Stimulated activated CD4-positive, alpha-beta T cell treated with anti-CD3 and anti-CD28 coated beads, Interleukin-1b, Interleukin-23, amount 100 ng/mL, for 1 hour (primary cell): ENCODE results near the gene ACADVL.
A peak's percentile ranks its signal among the peaks of the same experiment; 100 is the strongest.
"Not testable (repeated sequence)": the region's sequence is repeated elsewhere in the genome, so short reads cannot be mapped to it uniquely, and the experiment has no call there.

Experiments
- DNase-seq, 2 donors: peaks; one replicate each; pipeline ENCODE4 v3.0.0-alpha.2; 2020; ENCODE audit warnings: low read depth in 2 of 2

ACADVL gene

GRCh38 chr17:7219812-7220592 lies at the start of gene ACADVL, which contains the start of gene DLG4:
TSS of gene ACADVL (plus strand) at chr17:7219938. CDS start at chr17:7219985, 47 bp downstream.
TSS of gene DLG4 (minus strand) at chr17:7219836.
- no peak for DNase-seq

DNA sequence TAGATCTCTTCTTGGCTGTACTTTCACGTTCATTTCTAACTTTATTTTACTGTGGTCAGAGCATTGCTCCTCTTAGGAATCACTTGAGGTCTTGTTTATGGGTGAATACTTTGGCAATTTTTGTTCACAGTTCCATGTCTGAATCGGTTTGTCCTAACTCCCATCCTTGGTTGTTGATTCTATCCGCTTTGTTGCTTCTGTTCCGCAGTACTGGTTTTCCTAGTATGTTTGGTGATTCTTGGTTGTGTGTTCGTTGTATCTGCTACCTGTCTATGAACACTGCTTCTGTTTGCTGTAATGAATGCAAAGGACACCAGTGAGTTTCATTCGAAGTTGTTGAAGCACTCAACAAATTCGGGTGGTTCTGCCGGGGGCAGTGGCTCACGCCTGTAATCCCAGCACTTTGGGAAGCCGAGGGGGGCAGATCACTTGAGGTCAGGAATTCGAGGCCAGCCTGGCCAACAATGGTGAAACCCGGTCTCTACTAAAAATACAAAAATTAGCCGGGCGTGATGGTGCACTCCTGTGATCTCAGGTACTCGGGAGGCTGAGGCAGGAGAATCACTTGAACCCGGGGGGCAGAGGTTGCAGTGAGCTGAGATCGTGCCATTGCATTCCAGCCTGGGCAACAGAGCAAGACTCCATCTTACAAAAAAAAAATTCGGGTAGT lies 47.1 kb upstream of the ACADVL start:
- not testable (repeated sequence) for DNase-seq

DNA sequence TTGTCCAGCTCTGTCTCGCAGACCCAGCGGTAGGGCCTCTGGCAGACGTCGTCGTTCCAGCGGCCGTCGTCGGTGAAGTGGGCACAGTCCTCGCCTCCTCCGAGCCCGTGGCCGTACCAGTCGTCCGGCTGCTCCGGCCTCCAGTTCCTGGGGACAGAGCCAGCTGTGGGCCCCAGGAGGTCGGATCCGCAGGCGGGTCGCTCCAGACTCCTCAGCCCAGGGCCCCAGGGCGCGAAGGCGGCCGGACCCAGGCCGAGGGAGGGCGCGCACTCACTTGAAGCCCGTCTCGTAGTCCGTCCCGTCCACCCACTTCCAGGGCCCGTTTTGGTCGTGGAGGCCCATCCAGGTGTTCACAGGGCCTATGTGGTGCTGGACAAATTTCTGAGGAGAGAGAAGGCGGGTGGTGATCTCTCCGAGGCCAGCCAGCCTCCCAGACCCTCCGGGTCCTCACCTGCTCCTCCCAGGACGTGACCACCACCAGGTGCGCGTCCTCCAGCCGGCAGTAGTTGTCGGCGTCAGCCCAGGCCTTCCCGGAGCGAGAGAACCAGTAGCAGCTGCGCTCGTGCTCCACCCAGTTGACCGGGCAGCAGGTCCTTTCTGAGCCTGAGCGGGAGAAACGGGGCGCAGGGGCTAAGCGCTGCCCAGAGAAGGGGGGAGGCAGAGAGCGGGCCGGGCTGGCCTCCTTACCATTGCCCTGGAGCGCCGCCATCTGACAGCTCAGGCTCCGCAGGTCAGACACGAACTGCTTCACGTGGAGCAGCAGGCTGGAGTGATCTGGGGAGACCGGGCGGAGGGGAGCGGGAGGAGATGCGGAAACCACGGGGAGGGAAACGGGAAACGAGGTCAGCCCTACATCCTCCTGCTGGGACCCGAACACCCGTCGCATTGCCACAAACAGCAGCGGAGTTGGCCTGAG lies 45.8 kb upstream of the ACADVL start:
- DNase-seq: peak; percentile 12 to 16

- DNase-seq: no peak
These were observed 45.0 kb upstream of the ACADVL start for GRCh38 chr17:7174603-7175326.

- DNase-seq: no peak
These were observed 44.4 kb upstream of the ACADVL start for GRCh38 chr17:7175330-7175733.

DNA sequence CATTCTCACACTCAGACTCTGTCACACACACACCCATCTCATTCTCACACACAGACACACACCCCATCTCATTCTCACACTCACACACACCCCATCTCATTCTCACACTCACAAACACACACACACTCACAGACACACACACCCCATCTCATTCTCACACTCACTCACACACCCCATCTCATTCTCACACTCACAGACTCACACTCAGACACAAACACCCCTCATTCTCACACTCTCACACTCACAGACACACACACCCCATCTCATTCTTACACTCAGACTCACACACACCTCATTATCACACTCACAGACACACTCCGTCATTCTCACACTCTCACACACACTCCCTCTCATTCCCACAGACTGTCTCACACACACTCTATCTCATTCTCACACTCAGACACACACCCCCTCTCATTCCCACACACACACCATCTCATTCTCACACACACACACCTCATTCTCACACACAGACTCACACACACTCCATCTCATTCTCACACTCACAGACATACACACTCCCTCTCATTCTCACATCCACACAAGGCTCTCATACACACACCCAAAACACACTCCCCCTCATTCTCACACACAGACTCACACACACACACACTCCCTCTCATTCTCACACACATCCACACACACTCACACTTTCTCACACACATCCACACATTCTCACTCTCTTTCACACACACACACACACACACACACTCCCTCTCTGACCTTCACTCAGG lies 43.5 kb upstream of the ACADVL start:
- DNase-seq: no peak

- no peak for DNase-seq
These were observed 42.9 kb upstream of the ACADVL start for GRCh38 chr17:7176841-7177190.

- peak; percentile 12 to 28 for DNase-seq
These were observed 42.4 kb upstream of the ACADVL start for GRCh38 chr17:7177191-7177953.

GRCh38 chr17:7177954-7178477 lies 41.7 kb upstream of the ACADVL start:
- DNase-seq: no peak

DNA sequence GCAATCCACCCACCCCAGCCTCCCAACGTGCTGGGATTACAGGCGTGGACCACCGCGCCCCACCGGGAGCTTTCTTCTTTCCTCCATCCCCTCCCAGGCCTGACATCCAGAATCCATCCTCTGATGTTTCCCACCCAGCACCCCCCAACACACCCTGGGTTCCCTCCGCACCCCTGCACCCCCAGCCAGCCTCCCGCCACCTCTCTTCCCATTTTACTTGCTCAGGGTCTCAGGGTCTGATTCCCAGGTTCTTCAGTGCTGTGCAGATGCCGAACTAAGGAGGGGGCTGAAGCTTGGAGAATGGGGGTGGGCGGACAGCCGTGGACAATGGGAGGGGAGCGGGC lies 40.8 kb upstream of the ACADVL start:
- DNase-seq: no peak

DNA sequence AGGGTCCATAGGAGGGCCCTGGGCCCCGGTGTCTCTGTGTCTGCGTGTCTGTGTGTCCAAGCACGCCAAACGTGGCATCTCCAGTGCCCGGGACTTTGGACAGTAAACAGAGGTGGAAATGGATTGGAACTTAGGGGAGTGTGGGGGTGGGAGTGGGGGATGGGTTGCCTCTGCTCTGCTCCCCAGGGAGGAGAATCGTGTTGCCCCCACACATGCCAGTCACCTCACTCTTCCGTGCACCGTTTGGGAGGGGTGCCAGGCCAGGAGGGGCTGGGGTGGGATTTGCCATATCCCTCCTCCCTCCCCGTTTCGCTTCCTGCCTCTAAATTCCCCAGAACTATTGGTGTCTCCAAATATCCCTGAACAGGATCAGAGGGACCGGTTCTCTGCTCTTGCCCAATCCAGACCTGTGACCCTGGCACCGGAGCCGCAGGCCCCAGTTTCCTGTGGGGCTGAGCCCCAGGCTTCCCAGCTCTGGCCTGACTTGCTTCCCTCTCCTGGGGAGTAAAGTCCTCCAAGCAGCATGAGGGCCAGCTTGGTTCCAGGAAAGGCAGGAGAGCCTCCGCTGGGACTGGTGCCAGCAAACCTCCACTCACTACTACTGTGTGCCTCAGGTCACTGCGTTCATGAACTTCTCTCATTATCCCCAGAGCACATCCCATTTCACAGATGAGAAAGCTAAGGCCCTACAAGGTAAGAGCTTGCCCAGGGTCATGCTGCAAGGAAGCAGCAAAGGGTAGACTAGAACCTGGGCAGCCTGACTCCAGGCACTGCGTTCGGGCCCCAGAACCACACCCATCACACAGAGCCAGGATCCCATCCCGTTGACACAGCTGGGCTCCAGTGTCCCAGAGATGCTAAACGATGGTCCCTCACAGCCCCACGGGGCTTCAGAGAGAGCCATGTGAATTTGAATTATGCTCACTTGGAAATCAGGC lies 40.2 kb upstream of the ACADVL start, which contains the start of gene ASGR1:
Gene ASGR1 (minus strand): TSS at position 54 of the 938 bp plus-strand sequence. CDS start 807 bp downstream, outside the sequence.
- DNase-seq: no peak

DNA sequence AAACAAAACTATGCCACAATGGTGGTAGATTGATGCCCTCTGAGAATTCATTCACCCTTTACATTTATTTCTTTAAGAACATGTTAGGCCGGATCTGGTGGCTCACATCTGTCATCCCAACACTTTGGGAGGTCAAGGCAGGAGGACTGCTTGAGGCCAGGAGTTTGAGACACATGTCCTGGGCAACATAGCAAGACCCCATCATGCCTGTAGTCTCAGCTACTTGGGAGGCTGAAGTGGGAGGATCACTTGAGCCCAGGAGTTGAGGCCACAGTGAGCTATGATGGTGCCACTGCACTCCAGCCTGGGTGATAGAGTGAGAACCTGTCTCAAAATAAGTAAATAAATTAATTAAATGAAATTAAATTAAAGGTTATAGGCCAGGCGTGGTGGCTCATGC lies 37.6 kb upstream of the ACADVL start:
- DNase-seq: not testable (repeated sequence)

- DNase-seq: no peak
These were observed 36.2 kb upstream of the ACADVL start for GRCh38 chr17:7183433-7184090.

GRCh38 chr17:7184091-7184488 lies 35.6 kb upstream of the ACADVL start:
- DNase-seq: no peak

- no peak for DNase-seq
These were observed 35.1 kb upstream of the ACADVL start for GRCh38 chr17:7184647-7185046.

GRCh38 chr17:7186241-7186640 lies 33.5 kb upstream of the ACADVL start:
- no peak for DNase-seq

GRCh38 chr17:7190276-7190917 lies 29.3 kb upstream of the ACADVL start:
- no peak for DNase-seq

DNA sequence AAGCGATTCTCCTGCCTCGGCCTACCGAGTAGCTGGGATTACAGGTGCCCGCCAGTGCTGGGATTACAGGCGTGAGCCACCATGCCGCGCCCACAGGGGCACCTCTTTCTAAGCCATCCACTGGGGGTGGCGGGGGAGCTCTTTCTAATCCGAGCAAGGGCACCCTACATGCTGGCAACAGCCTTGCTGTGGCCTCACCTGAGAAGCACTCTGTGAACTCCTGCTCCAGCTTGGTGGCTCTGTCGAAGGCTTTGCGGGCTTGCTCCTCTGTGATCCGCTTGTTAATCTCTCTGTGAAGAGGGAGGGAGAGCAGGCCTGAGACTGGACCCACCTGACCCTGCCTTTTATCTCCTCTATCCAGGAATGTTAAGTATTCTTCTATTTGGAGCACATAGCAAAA lies 28.7 kb upstream of the ACADVL start:
- DNase-seq: no peak
